Measurements from ENCODE around the gene PLCB3. TPM values are rescaled to one million over a fixed set of nuclear protein-coding genes. Genes with fewer than 3 reads are reported as not detected.

Gene PLCB3
- total and polyA plus RNA-seq, 2 of the 13 experiments (the other 11 are each of a cell fraction or from before 2014, with no cell fraction given): 7.5 to 13.8 TPM

DNA sequence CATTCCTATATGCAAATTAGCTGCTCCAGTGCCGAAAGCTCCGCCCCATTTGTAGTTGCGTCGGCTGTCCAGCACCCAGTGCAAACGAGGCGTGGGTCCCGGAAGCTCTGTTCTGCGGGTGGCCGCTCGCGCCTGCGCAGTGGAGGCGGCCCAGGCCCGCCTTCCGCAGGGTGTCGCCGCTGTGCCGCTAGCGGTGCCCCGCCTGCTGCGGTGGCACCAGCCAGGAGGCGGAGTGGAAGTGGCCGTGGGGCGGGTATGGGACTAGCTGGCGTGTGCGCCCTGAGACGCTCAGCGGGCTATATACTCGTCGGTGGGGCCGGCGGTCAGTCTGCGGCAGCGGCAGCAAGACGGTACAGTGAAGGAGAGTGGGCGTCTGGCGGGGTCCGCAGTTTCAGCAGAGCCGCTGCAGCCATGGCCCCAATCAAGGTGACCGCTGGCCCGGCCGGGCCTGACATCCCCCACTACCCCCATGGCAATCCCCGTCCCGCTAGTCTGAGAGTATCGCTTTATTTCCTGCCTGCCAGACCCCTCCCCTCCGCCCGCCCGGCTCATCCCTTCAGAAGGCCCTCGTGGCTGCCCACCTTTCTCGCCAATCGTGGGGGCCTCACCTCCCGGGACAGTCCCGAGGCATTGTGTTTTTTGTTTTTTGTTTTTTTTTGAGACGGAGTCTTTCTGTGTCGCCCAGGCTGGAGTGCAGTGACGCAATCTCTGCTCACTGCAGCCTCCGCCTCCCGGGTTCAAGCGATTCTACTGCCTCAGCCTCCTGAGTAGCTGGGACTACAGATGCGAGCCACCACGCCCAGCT is 66.8 kb downstream of the PLCB3 start, which contains the start of gene PRDX5 (continued):
- TF ChIP-seq, protein P1, sequence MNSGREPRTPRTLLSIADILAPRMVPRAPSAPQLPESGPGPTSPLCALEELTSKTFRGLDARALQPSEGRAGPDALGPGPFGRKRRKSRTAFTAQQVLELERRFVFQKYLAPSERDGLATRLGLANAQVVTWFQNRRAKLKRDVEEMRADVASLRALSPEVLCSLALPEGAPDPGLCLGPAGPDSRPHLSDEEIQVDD (CRISPR knock-in tag; IDR thresholded peaks at IDR 0.05; ENCODE audit: borderline replicate concordance): no peak
- TF ChIP-seq TSC22D2 (CRISPR knock-in tag; IDR thresholded peaks at IDR 0.05; ENCODE audit: borderline replicate concordance) (0 out of 2 replicates have a peak, but pooled peaks have one; percentile 54), MXD4 (CRISPR knock-in tag; IDR thresholded peaks at IDR 0.05) (0 out of 2 replicates have a peak, but pooled peaks have one; percentile 56), NONO (IDR thresholded peaks at IDR 0.05) (no peak), NONO (CRISPR knock-in tag; conservative IDR thresholded peaks at IDR 0.05) (peak; percentile 15; the same call in 1 of the 2 replicates), HNF4A (CRISPR knock-in tag; IDR thresholded peaks at IDR 0.05) (no peak), ZBTB42 (CRISPR knock-in tag; IDR thresholded peaks at IDR 0.05) (peak; percentile 72; the same call in 1 of the 2 replicates), ATM (IDR thresholded peaks at IDR 0.05; ENCODE audit: borderline replicate concordance) (no peak), MED13 (CRISPR knock-in tag; IDR thresholded peaks at IDR 0.05) (no peak), ZSCAN31 (CRISPR knock-in tag; IDR thresholded peaks at IDR 0.05; ENCODE audit: low read depth) (peak; percentile 75; the same call in 1 of the 2 replicates), ZNF430 (CRISPR knock-in tag; IDR thresholded peaks at IDR 0.05) (no peak)
- TF ChIP-seq, protein P2, sequence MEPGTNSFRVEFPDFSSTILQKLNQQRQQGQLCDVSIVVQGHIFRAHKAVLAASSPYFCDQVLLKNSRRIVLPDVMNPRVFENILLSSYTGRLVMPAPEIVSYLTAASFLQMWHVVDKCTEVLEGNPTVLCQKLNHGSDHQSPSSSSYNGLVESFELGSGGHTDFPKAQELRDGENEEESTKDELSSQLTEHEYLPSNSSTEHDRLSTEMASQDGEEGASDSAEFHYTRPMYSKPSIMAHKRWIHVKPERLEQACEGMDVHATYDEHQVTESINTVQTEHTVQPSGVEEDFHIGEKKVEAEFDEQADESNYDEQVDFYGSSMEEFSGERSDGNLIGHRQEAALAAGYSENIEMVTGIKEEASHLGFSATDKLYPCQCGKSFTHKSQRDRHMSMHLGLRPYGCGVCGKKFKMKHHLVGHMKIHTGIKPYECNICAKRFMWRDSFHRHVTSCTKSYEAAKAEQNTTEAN (CRISPR knock-in tag; conservative IDR thresholded peaks at IDR 0.05): peak; percentile 67; the same call in 1 of the 2 replicates
- TF ChIP-seq, protein P3, sequence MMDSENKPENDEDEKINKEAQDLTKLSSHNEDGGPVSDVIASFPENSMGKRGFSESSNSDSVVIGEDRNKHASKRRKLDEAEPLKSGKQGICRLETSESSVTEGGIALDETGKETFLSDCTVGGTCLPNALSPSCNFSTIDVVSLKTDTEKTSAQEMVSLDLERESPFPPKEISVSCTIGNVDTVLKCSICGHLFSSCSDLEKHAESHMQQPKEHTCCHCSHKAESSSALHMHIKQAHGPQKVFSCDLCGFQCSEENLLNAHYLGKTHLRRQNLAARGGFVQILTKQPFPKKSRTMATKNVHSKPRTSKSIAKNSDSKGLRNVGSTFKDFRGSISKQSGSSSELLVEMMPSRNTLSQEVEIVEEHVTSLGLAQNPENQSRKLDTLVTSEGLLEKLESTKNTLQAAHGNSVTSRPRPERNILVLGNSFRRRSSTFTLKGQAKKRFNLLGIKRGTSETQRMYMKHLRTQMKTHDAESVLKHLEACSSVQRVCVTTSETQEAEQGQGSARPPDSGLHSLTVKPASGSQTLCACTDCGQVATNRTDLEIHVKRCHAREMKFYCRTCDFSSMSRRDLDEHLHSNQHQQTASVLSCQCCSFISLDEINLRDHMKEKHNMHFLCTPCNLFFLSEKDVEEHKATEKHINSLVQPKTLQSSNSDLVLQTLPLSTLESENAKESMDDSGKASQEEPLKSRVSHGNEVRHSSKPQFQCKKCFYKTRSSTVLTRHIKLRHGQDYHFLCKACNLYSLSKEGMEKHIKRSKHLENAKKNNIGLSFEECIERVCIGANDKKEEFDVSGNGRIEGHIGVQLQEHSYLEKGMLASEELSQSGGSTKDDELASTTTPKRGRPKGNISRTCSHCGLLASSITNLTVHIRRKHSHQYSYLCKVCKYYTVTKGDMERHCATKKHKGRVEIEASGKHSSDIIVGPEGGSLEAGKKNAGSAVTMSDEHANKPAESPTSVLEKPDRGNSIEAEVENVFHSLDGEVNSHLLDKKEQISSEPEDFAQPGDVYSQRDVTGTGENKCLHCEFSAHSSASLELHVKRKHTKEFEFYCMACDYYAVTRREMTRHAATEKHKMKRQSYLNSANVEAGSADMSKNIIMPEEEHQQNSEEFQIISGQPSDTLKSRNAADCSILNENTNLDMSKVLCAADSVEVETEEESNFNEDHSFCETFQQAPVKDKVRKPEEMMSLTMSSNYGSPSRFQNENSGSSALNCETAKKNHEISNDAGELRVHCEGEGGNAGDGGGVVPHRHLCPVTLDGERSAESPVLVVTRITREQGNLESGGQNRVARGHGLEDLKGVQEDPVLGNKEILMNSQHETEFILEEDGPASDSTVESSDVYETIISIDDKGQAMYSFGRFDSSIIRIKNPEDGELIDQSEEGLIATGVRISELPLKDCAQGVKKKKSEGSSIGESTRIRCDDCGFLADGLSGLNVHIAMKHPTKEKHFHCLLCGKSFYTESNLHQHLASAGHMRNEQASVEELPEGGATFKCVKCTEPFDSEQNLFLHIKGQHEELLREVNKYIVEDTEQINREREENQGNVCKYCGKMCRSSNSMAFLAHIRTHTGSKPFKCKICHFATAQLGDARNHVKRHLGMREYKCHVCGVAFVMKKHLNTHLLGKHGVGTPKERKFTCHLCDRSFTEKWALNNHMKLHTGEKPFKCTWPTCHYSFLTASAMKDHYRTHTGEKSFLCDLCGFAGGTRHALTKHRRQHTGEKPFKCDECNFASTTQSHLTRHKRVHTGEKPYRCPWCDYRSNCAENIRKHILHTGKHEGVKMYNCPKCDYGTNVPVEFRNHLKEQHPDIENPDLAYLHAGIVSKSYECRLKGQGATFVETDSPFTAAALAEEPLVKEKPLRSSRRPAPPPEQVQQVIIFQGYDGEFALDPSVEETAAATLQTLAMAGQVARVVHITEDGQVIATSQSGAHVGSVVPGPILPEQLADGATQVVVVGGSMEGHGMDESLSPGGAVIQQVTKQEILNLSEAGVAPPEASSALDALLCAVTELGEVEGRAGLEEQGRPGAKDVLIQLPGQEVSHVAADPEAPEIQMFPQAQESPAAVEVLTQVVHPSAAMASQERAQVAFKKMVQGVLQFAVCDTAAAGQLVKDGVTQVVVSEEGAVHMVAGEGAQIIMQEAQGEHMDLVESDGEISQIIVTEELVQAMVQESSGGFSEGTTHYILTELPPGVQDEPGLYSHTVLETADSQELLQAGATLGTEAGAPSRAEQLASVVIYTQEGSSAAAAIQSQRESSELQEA (CRISPR knock-in tag; IDR thresholded peaks at IDR 0.05; ENCODE audit: not compliant biosample characterization): peak; percentile 48
- TF ChIP-seq, protein P4, sequence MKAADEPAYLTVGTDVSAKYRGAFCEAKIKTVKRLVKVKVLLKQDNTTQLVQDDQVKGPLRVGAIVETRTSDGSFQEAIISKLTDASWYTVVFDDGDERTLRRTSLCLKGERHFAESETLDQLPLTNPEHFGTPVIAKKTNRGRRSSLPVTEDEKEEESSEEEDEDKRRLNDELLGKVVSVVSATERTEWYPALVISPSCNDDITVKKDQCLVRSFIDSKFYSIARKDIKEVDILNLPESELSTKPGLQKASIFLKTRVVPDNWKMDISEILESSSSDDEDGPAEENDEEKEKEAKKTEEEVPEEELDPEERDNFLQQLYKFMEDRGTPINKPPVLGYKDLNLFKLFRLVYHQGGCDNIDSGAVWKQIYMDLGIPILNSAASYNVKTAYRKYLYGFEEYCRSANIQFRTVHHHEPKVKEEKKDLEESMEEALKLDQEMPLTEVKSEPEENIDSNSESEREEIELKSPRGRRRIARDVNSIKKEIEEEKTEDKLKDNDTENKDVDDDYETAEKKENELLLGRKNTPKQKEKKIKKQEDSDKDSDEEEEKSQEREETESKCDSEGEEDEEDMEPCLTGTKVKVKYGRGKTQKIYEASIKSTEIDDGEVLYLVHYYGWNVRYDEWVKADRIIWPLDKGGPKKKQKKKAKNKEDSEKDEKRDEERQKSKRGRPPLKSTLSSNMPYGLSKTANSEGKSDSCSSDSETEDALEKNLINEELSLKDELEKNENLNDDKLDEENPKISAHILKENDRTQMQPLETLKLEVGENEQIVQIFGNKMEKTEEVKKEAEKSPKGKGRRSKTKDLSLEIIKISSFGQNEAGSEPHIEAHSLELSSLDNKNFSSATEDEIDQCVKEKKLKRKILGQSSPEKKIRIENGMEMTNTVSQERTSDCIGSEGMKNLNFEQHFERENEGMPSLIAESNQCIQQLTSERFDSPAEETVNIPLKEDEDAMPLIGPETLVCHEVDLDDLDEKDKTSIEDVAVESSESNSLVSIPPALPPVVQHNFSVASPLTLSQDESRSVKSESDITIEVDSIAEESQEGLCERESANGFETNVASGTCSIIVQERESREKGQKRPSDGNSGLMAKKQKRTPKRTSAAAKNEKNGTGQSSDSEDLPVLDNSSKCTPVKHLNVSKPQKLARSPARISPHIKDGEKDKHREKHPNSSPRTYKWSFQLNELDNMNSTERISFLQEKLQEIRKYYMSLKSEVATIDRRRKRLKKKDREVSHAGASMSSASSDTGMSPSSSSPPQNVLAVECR (CRISPR knock-in tag; IDR thresholded peaks at IDR 0.05; ENCODE audit: borderline replicate concordance): peak; percentile 70
